HL-60 (cell line): ENCODE results near the gene NMNAT3.

Experiments used
- DNase-seq, 2 experiments: peaks; one replicate each; pipeline ENCODE4 v3.0.0-alpha.2; 2010 to 2020; ENCODE audit warnings: low read depth in 1 of 2, low spot score in 1 of 2
- H3K27ac ChIP-seq: fragments of 250-450 bp; sonication (Bioruptor Pico); replicated peaks from 2 replicates; pipeline ENCODE4 v1.5.1; 2020; ENCODE audit warnings: mild to moderate bottlenecking, moderate library complexity
- H3K27me3 ChIP-seq: fragments of 250-450 bp; sonication (Bioruptor Pico); 2 replicates; pipeline ENCODE4 v1.5.1; 2021; ENCODE audit warnings: mild to moderate bottlenecking, moderate library complexity; ENCODE audit not compliant: insufficient read depth, poor library complexity, severe bottlenecking
- H3K4me3 ChIP-seq: replicated peaks from 2 replicates; pipeline ENCODE4 v1.5.1; 2011; ENCODE audit warnings: mild to moderate bottlenecking, control low read depth, low read length; ENCODE audit not compliant: insufficient read depth
- CTCF ChIP-seq: IDR thresholded peaks from one replicate; pipeline ENCODE4 v1.5.1; 2011; ENCODE audit warnings: low read length, control low read depth, inconsistent platforms; ENCODE audit not compliant: insufficient read depth
- GABPA ChIP-seq: IDR thresholded peaks from 2 replicates; pipeline ENCODE4 v1.6.1; 2012; ENCODE audit warnings: low read depth
- POLR2AphosphoS5 ChIP-seq: IDR thresholded peaks from 2 replicates; pipeline ENCODE4 v1.6.1; 2012; ENCODE audit warnings: low read depth
- REST ChIP-seq: IDR thresholded peaks from 2 replicates; pipeline ENCODE4 v1.6.1; 2012; ENCODE audit warnings: low read depth; ENCODE audit not compliant: insufficient replicate concordance
- SPI1 ChIP-seq: IDR thresholded peaks from 2 replicates; pipeline ENCODE4 v1.6.1; 2012; ENCODE audit warnings: low read depth, mild to moderate bottlenecking, borderline replicate concordance

Gene NMNAT3

GRCh38 chr3:139630542-139630941 is 47.2 kb downstream of the NMNAT3 start:
- TF ChIP-seq CTCF: no peak
- TF ChIP-seq GABPA: no peak
- TF ChIP-seq REST: no peak
- no peak for TF ChIP-seq POLR2AphosphoS5
- DNase-seq: no peak
- Histone ChIP-seq H3K27ac (no peak overlapping the region), H3K27me3 (no peaks in the 10 kb centered on the region), H3K4me3 (no peak overlapping the region)

GRCh38 chr3:139629033-139629432 is 48.7 kb downstream of the NMNAT3 start:
- TF ChIP-seq SPI1 (peak; percentile 31; the same call in 1 of the 2 replicates), GABPA (no peak), REST (no peak), CTCF (peak; percentile 30), POLR2AphosphoS5 (no peak)
- peak; percentile 6 to 29 for DNase-seq
- H3K27me3 ChIP-seq: no peaks in the 10 kb centered on the region
- H3K27ac ChIP-seq: no peak overlapping the region
- H3K4me3 ChIP-seq: no peak overlapping the region

GRCh38 chr3:139627759-139628158 is 50.0 kb downstream of the NMNAT3 start:
- DNase-seq: no peak
- Histone ChIP-seq H3K27ac (no peak overlapping the region), H3K4me3 (no peak overlapping the region), H3K27me3 (no peaks in the 10 kb centered on the region)
- TF ChIP-seq CTCF (no peak), SPI1 (no peak), GABPA (no peak), REST (no peak), POLR2AphosphoS5 (no peak)
